GM12873 (cell line): ENCODE results near the gene DNMT3A.

Experiments used
- CTCF ChIP-seq: IDR thresholded peaks from 2 replicates; pipeline ENCODE4 v1.5.1; 2012; ENCODE audit warnings: low read depth, mild to moderate bottlenecking, moderate library complexity, low read length, control low read depth; ENCODE audit not compliant: insufficient read depth; ENCODE audit errors: missing control alignments

DNMT3A gene

GRCh38 chr2:25229279-25230197 is 112.2 kb downstream of the DNMT3A start:
- TF ChIP-seq CTCF: no peak

- peak; percentile 83 for TF ChIP-seq CTCF
Observed at GRCh38 chr2:25228848-25229278, 112.9 kb downstream of the DNMT3A start.

GRCh38 chr2:25227576-25227975 is 114.1 kb downstream of the DNMT3A start:
- TF ChIP-seq CTCF: no peak

GRCh38 chr2:25226827-25227226 is 114.9 kb downstream of the DNMT3A start:
- TF ChIP-seq CTCF: no peak

GRCh38 chr2:25222477-25223121 is 119.1 kb downstream of the DNMT3A start:
- TF ChIP-seq CTCF: no peak

GRCh38 chr2:25221579-25221978 is 120.1 kb downstream of the DNMT3A start:
- no peak for TF ChIP-seq CTCF

- TF ChIP-seq CTCF: no peak
Observed at GRCh38 chr2:25220313-25220712, 121.4 kb downstream of the DNMT3A start.
